Measurements from ENCODE around the gene SRBD1.

DNA sequence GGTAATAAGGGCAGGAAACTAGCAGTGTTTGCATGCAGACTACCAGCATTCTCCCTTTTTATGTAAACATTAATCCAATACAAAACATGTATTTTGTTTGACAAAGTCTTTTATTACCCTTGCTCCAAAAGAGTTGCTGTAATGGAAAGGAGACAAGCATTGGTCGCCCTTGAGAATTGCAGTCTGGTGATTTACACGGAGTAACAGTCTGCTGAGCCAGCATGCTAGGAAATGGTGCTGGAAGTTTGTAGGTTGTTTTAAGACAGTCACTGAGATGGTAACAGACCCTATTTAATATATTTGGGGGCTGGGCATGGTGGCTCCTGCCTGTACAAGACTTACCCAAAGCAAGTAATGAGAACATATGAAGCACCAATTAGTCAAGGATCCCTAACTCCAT, 37.6 kb upstream of the SRBD1 start:
- TF ChIP-seq SIN3A (IDR thresholded peaks at IDR 0.05; ENCODE audit: borderline replicate concordance, insufficient read depth, low read length) = no peak
- no peak for TF ChIP-seq TAF1 (IDR thresholded peaks at IDR 0.05; ENCODE audit: borderline replicate concordance, insufficient read depth, low read length)

Measured in PFSK-1 (cell line).